Glutamatergic neuron (in vitro differentiated cells): ENCODE data around the gene STAT4. TPM values are rescaled to one million over a fixed set of nuclear protein-coding genes. Genes with fewer than 3 reads are reported as not detected.

Source experiments
- DNase-seq: peaks from one replicate; pipeline ENCODE4 v3.0.0; 2022
- H3K27ac Mint-ChIP-seq: one replicate; pipeline ENCODE4 v1.8.0; 2020; ENCODE audit warnings: mild to moderate bottlenecking, mixed read lengths, inconsistent platforms; ENCODE audit not compliant: unreplicated experiment
- H3K27me3 Mint-ChIP-seq: one replicate; pipeline ENCODE4 v1.8.0; 2020; ENCODE audit warnings: mild to moderate bottlenecking, moderate library complexity, mixed read lengths, inconsistent platforms; ENCODE audit not compliant: unreplicated experiment
- H3K36me3 Mint-ChIP-seq: one replicate; pipeline ENCODE4 v1.8.0; 2020; ENCODE audit warnings: mild to moderate bottlenecking, mixed read lengths, inconsistent platforms; ENCODE audit not compliant: unreplicated experiment
- H3K4me1 Mint-ChIP-seq: one replicate; pipeline ENCODE4 v1.8.0; 2020; ENCODE audit warnings: mild to moderate bottlenecking, low read depth, mixed read lengths, inconsistent platforms; ENCODE audit not compliant: unreplicated experiment
- H3K4me3 Mint-ChIP-seq: one replicate; pipeline ENCODE4 v1.8.0; 2020; ENCODE audit warnings: mild to moderate bottlenecking, mixed read lengths, inconsistent platforms; ENCODE audit not compliant: unreplicated experiment
- H3K9me3 Mint-ChIP-seq: one replicate; pipeline ENCODE4 v1.8.0; 2020; ENCODE audit warnings: mild to moderate bottlenecking, moderate library complexity, mixed read lengths, inconsistent platforms; ENCODE audit not compliant: unreplicated experiment
- total RNA-seq: library from RNA; stranded (reverse); fragmentation: NEBNext Ultra II Directional; extraction: Animal tissue kit (Norgen Biotek cat#: 25700); gene quantifications from one replicate; pipeline ENCODE4 v1.2.1, GENCODE V29; 2021; ENCODE audit not compliant: unreplicated experiment
- TF ChIP-seq, protein P1 (sequence below): fragments of 200-600 bp; sonication (generic); IDR thresholded peaks from one replicate; pipeline ENCODE4 v1.5.0; 2021; ENCODE audit not compliant: partially characterized antibody, unreplicated experiment

STAT4 gene
- total RNA-seq, 1 donor from 2014 or later: 0.74 TPM

DNA sequence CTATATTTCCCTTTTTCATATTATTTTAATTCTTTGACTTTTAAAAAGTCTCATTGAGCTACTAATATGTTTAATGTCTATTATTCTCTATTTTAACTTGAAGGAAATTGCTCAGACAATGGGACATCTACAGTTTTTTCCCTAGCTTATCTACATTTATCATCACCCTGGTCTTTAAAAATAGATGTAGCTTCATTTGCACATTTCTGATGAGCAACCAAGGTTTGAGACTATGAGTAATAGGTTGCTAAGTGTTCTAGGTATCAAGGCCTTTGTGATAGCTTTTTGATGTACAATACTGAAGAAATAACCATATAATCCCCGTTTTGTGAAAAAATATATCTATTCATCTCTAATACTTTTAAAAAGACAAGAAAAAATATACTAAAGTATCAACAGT lies 47.0 kb downstream of the STAT4 start:
- no peaks in the 10 kb centered on the region for H3K9me3 Mint-ChIP-seq
- no peaks in the 10 kb centered on the region for H3K4me1 Mint-ChIP-seq
- no peaks in the 10 kb centered on the region for H3K27me3 Mint-ChIP-seq
- H3K36me3 Mint-ChIP-seq: no peaks in the 10 kb centered on the region
- H3K4me3 Mint-ChIP-seq: no peak overlapping the region
- DNase-seq: no peak
- TF ChIP-seq, protein P1, sequence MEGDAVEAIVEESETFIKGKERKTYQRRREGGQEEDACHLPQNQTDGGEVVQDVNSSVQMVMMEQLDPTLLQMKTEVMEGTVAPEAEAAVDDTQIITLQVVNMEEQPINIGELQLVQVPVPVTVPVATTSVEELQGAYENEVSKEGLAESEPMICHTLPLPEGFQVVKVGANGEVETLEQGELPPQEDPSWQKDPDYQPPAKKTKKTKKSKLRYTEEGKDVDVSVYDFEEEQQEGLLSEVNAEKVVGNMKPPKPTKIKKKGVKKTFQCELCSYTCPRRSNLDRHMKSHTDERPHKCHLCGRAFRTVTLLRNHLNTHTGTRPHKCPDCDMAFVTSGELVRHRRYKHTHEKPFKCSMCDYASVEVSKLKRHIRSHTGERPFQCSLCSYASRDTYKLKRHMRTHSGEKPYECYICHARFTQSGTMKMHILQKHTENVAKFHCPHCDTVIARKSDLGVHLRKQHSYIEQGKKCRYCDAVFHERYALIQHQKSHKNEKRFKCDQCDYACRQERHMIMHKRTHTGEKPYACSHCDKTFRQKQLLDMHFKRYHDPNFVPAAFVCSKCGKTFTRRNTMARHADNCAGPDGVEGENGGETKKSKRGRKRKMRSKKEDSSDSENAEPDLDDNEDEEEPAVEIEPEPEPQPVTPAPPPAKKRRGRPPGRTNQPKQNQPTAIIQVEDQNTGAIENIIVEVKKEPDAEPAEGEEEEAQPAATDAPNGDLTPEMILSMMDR: no peak
- H3K27ac Mint-ChIP-seq: no peak overlapping the region

DNA sequence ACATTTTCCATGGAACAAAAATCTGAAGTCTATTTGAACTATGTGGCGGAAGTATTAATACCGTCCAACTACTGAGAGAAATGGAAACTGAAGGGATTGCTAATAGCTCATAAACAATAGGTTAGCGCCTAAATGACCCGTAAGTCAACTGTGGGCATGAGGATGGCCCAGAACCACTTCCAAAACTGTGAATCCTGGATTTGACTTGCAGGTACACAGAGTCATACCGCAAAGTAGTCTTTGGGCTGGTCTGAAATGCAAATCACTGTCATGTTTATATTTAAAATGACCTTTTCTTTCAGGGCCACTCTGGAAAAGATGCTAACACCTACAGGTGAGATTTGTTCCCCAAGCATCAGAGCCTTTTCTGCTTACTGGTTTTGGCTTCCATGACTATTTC lies 50.6 kb downstream of the STAT4 start:
- TF ChIP-seq, protein P1: no peak
- Mint-ChIP-seq H3K36me3 (no peaks in the 10 kb centered on the region), H3K27ac (no peak overlapping the region), H3K27me3 (no peaks in the 10 kb centered on the region), H3K4me3 (no peak overlapping the region), H3K9me3 (peaks cover 5% of the 10 kb centered on the region), H3K4me1 (no peaks in the 10 kb centered on the region)
- DNase-seq: no peak

DNA sequence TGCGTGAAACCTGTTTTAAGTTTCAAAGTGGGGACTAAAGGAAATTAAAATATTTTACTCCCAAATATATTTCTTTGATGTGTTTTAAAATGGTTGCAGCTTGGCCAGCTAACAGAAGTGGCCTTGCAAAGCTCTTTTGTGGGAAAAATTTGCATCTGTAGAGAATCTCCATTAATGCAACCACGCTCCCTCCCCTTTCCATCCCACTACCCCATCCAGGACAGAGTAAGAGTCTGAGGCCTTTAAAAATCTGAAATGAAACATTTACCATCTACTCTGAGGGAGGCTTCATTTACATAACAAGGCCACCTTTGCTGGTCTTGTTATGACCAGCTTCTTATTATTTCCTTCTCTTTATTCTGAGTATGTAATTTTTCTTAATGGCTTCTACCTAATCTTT lies 63.5 kb downstream of the STAT4 start:
- DNase-seq: no peak
- H3K4me1 Mint-ChIP-seq: no peaks in the 10 kb centered on the region
- TF ChIP-seq, protein P1: no peak
- no peaks in the 10 kb centered on the region for H3K9me3 Mint-ChIP-seq
- no peak overlapping the region for H3K27ac Mint-ChIP-seq
- no peaks in the 10 kb centered on the region for H3K36me3 Mint-ChIP-seq
- no peak overlapping the region for H3K4me3 Mint-ChIP-seq
- H3K27me3 Mint-ChIP-seq: no peaks in the 10 kb centered on the region

DNA sequence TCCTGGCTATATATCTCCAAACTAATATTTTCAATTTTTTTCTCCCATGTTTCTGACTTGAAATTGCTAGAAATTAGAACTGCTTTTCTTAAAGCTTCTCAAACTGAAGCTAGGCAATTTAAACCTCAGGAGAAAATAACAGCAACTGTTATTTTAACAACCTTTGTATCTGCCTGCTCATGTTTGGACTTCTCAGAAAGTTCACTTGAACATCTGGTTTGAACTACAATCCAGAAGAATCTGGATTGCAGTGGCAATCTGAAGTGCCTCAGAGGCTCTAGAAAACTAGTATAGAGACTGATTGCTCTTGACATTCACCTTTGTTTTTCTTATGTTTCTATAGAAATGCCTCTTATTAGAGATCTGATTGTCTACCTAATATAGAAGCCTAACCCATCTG lies 64.1 kb downstream of the STAT4 start:
- H3K4me3 Mint-ChIP-seq: no peak overlapping the region
- H3K27me3 Mint-ChIP-seq: no peaks in the 10 kb centered on the region
- H3K4me1 Mint-ChIP-seq: no peaks in the 10 kb centered on the region
- H3K9me3 Mint-ChIP-seq: no peaks in the 10 kb centered on the region
- H3K27ac Mint-ChIP-seq: no peak overlapping the region
- TF ChIP-seq, protein P1: no peak
- no peaks in the 10 kb centered on the region for H3K36me3 Mint-ChIP-seq
- no peak for DNase-seq

DNA sequence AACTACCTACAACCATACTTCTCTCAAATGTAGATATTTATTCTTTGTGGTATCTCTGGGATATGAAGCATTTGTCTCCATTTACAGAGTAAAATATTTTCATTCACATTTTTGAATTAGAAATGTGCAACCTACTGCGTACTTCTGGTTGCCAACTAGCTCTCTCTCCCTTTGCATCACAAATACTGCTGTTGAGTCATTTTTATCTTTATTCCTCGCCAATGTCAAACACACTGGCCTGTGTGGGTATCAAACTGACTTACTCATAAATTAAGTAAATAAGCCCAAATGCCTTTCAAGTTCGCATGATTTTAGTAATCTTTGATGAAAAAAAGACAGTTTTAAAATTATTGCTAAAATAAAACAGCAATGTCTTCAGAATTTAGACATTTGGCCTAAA lies 67.3 kb downstream of the STAT4 start:
- no peaks in the 10 kb centered on the region for H3K36me3 Mint-ChIP-seq
- H3K9me3 Mint-ChIP-seq: no peaks in the 10 kb centered on the region
- H3K4me1 Mint-ChIP-seq: no peaks in the 10 kb centered on the region
- H3K4me3 Mint-ChIP-seq: no peak overlapping the region
- H3K27ac Mint-ChIP-seq: no peak overlapping the region
- TF ChIP-seq, protein P1: no peak
- no peak for DNase-seq
- H3K27me3 Mint-ChIP-seq: no peaks in the 10 kb centered on the region
